ENCODE results near the gene PPARGC1A.

- no peak for TF ChIP-seq ZSCAN22 (CRISPR knock-in tag; IDR thresholded peaks at IDR 0.05)
- TF ChIP-seq PHB2 (IDR thresholded peaks at IDR 0.05; ENCODE audit: partially characterized antibody) = no peak
- TF ChIP-seq GABPB1 (CRISPR knock-in tag; IDR thresholded peaks at IDR 0.05) = no peak
- no peak for TF ChIP-seq ZNF205 (CRISPR knock-in tag; IDR thresholded peaks at IDR 0.05)
- TF ChIP-seq EZH2 (conservative IDR thresholded peaks at IDR 0.05; ENCODE audit: low read depth, low read length) = no peak
- TF ChIP-seq SIN3B (IDR thresholded peaks at IDR 0.05; ENCODE audit: low read length) = no peak
- TF ChIP-seq PRDM15 (CRISPR knock-in tag; IDR thresholded peaks at IDR 0.05) = no peak
- no peak for TF ChIP-seq SRSF1 (optimal IDR thresholded peaks at IDR 0.05; ENCODE audit: low read depth, low read length)
- TF ChIP-seq HHEX (CRISPR knock-in tag; IDR thresholded peaks at IDR 0.05) = no peak
- no peak for TF ChIP-seq ZNF713 (CRISPR knock-in tag; IDR thresholded peaks at IDR 0.05)
- no peak for TF ChIP-seq ZNF646 (CRISPR knock-in tag; IDR thresholded peaks at IDR 0.05)
- TF ChIP-seq MAZ (IDR thresholded peaks at IDR 0.05; ENCODE audit: borderline replicate concordance, low read depth, low read length) = no peak
- TF ChIP-seq MAZ (CRISPR knock-in tag; IDR thresholded peaks at IDR 0.05; ENCODE audit: low read depth) = no peak
- TF ChIP-seq GABPA (IDR thresholded peaks at IDR 0.05; ENCODE audit: low read depth, low read length) = no peak
- no peak for TF ChIP-seq GABPA (CRISPR knock-in tag; IDR thresholded peaks at IDR 0.05; ENCODE audit: low read depth)
Observed at GRCh38 chr4:23888421-23889319, 1.2 kb downstream of the PPARGC1A start.

All from HepG2 (cell line).